ENCODE measurements around the gene VSTM4.

The VSTM4 gene

DNA sequence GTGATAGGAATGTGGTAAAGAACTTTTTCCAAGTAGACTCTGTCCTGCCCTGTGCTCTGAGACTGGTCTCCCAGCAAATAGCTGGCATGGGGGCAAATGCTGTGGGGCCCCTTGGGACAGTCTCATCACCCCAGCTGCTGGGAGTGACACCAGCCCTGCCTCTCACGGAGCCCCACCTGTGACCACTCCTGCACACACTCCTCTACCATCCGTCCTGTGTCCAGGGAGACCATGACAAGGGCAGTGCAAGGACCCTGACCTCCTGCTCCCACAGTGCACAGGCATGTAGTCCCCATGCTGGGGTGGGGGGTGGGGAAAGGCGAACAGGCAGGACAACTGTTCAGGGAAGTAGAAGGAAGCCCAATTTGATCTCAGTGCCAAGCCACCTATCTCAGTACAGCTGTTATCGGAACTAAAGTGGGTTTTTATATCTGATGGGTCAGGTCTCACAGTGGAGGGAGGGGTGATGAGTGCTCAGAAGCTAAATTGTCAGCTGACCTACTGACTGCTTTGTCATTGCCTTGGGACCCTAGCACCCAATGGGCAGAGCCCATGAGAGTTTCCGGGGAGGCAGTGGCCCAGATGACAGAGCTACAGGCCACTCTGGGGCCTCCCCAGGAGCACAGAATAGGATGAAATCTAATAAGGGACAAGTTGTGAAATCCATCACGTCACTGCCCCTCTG lies 24.5 kb downstream of the VSTM4 start:
- DNase-seq: no peak

DNA sequence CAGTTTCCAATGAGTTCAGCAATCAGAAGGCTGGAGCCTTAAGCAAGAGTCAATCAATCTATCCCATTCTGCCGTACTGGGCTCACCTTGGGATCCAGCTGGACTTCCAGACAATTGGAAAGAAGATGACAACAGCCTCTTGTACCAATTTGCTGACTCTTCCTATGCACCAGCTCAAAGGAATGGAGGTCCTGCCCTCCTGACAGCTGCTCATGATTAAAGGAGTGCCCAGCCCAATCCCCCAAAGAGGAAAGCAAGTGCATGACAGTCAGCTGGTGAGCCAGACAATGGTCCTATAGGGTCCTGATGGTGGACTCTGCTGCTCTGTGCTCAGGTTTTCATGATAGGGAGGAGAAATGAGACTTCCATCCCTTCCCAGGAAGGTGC lies 25.1 kb downstream of the VSTM4 start:
- no peak for DNase-seq

DNA sequence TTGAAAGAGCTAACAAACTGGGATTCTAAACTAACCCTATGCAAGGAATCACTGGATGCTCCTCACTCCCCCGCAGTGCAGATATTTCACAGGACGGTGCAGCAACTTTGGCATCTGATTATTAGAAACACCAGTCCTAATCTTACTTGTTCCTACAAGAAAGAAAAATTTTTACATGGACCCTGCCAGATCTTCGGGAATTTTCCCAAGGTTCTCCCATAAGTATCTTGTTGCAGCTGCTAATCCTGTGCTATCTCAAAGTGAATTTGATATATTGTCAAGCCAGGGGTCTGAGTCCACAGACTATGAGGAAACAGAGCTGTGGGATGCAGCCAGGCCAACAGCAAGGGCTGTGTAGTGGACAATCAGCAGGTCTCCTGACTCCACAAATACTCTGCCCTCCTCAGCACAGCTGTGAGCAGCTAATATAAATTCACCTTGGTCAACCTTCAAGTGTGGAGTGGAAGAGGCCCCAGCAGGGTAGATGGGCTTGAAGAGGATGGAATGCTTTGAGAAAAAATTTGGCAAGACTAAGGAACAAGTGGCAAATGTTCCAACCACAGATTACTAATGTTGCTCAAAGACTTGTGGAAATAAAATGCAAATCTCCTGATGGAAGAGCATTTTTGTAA lies 25.6 kb downstream of the VSTM4 start:
- DNase-seq: no peak

DNA sequence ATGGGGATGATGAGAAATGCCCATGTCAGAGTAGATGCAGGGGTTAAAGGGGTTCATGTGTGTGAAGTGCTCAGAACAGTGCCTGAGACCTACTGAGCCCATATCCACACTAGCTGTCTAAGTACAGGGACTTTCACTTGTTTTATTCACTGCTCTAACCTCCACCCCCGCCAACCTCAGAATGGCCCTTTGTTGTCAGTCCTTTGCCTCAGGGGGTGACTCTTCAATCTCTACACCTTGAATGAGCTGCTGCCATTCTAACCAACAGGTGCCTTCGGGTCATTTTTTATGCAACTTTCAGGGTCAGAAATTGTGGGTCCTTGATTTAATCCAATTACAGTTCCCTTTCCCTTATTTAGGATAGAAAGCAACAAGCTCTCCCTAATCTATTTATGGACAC lies 26.2 kb downstream of the VSTM4 start:
- DNase-seq: no peak

DNA sequence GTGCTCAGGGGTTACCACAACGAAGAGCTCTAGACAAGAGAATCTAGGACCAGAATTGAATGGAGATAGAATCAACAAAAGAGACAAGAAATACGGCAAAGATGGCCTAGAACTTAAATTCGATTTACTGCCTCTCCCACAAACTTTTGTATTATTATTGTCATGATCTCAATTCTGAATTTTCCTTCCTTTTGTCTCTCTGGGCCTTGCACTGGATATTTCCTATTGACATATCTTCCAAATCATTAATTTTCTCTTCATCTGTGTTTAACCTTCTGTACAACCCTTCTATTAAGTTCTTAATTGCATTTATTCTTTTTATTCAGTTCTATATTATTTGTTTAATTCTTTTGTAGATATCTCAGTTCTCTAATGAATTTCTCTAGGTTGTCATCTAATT lies 28.4 kb downstream of the VSTM4 start:
- DNase-seq: no peak

DNA sequence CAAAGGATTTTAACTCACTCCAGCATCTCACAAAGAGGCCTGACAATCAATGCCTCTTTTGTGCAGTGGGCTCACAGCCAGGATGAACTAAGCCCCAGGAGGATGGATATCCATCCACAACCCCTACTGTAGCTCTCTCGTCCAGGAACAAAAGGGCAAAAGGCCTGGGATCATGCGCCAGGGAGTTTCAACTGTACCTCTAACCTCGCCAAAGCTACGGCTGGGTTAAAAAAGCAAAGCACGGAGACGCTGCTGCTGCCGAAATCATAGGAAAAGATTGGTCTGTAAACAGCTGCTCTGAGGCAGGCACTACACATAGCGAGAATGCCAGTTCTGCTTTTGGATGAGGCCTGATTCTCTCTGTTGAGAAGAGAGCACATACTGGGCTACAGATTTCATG lies 32.1 kb downstream of the VSTM4 start:
- no peak for DNase-seq

DNA sequence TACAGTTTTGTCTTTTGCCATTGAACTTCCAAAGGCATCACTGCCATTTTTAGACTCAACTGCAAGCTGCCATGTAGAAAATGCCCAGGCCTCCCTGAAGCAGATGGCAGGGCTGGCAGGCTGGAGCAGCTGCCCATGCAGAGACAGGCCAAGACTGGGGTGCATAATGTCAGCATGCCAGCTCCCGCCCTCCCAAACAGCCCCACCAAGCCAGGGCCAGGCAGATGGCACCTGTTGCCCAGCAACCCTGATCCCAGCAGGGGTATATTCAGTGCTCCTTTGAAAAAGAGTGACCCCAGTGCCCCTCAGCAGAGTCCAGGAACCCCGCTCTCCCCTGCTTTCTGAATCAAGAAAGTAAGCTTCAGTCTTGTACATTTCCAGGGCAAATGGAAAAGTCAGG lies 32.6 kb downstream of the VSTM4 start:
- DNase-seq: no peak

DNA sequence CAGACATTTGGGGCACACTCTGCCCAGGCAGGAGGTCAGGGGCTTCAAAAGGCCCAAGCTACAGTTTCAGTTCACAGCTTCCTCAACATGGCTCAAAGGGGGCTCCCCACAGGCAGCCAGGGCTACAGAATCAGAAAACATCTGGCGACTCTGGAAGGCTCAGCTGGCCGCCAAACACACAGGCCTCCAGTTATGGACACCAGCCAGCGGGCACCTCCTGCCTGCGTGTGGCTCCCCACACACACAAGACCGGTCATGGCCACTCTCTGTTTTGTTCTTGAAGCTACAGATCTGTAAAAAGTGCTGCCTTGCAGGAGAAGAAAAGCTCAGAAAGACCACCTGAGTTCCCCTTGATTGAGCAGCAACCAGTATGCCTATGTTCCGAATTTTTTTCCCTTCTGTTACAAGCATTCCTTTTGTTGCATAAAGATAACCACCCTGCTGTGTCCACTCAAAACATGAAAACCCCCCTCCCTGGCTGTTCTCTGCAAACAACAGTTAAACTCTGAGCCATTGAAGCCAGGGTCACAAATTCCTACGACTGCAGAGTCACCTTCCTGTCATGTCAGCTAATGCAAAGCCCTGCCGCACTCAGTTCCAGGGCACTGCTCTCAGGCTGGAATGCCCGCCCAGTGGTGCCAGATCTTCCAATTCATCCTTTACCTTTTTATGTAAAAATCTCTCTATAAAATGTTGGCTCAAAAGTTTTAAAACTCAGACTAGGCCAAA lies 33.6 kb downstream of the VSTM4 start:
- no peak for DNase-seq

DNA sequence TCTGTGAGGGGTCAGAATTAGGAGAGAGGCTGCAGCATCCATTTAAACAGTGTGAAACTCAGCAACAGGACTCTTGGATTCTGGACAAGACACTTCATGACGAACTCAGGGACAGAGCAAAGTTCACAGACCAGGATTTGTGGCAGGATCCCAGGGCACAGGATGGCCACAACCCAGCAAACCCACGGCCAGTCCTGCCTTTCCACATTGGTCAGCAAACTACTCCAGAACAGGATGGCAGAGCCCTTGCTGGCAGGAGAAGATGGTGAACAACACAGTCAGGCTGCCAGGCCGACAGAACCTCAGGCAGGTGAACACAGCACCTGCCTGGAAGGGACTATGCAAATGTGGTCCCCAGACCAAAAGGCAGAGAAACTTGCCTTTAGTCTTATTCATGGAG lies 34.4 kb downstream of the VSTM4 start:
- no peak for DNase-seq

DNA sequence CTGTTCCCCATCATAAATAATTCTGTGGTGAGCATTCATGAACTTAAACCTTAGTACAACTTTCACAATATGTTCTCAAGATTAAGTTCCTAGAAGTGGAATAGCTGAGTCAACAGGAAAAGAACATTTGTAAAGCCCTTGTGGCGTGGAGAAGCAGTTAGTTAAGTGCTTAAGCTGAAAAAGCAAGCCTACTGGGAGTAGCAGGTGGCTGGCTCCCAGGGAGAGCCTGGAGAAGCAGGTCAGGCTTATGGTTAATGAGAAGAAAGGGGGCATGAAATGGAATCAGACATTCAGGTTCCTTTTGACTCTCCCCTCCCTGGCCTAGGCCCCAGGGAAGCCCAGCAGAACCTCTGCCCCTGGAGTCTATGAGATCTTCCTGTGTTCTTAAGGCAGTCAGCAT lies 35.3 kb downstream of the VSTM4 start:
- no peak for DNase-seq

DNA sequence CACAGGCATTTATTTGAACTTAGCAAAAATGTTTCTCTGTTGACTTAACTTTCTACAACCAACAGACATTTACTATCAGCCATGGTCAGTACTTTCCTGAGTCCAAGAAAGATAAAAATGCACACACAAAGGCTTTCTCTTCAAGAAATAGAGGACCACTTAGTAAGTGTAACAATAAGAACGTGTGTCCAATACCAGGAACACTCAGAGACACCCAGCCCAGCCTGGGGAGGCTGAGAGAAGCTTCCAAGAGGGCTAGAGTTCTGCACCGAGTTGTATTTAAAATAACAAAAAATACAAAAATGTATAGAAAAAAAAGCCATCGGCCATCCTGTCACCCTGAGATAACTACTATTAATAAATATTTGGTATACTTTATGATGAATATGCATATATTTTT lies 35.8 kb downstream of the VSTM4 start:
- DNase-seq: no peak

DNA sequence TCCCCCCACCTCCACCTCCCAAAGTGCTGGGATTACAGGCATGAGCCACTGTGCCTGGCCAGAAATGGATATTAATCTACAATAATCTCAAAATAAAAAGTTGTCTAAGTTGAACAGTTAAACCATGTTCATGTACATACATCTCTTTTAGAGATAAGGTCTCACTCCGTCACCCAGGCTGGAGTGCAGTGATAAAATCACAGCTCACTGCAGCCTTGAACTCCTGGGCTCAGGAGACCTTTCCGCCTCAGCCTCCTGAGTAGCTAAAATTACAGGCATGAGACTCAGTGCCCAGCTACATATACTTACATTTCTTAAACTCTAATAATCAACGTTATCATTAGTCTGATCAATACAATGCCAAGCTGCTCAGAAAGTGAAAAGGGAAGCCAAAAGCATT lies 36.2 kb downstream of the VSTM4 start:
- DNase-seq: no peak

DNA sequence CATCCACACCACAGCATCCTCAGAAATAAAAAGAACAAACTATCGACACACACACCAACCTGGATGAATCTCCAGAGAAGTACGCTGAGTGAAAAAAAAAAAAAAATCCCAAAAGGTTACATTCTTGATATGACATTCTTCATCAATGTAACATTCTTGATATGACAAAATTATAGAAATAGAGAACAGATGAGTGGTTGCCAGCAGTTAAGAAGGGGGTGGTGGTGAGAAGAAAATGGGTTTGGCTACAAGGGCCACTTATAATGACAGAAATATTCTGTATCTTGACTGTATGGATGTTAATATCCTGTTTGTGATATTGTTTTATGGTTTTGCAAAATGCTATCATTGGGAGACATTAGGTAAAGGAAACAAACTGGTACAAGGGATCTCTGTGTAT lies 36.9 kb downstream of the VSTM4 start:
- no peak for DNase-seq

DNA sequence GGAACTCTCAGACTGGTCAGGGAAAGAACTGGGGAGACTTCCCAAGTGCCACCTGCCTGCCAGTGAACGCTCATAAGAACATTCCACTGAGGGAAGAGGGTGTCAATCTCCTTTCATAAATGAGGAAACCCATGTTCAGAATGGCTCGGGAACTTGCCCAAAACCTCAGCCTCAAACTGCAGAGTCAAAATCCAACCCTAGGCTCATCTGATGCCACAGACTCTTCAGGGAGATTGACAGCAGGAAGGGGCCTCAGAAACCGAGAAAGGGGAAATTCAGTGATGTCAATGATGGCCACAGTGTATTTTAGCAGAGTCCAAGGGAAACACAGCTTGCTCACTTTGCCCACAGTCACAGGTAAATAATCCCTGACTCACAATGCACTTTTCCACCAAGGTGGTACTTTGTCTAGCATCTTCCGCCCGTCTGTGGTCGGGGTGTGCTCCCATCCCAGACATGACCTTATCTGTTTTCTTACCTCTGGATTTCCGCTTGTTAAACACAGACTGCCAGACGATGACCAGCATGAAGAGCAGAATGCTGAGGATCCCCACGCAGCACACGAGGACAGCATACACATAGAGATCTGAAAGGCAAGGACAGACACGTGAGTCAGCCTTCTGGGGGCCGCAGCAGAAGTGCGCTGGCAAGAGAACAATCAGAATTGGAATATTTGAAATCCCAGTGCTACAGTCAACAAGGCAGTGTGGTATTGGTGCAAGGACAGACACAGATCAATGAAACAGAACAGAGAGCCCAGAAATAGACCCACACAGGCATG lies 38.4 kb downstream of the VSTM4 start:
- no peak for DNase-seq

DNA sequence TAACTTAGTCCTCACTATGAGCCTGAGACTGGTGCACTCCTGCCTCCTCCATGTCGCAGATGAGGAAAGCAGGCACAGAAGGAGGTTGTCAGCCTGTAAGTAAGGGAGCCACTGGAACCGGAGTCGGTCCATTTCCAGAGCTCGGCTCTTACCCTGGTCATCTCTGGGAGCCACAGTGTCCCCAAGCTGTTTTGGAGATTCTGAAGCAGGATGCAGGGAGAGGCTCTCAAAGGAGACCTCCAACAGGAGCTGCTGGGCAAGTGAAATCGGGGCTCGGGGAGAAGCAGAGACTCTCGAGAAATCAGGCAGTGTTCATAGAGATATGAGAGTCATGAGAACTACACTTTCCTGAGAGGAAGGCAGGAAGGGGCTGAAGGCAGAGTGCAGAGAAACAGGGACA lies 39.0 kb downstream of the VSTM4 start:
- DNase-seq: no peak

DNA sequence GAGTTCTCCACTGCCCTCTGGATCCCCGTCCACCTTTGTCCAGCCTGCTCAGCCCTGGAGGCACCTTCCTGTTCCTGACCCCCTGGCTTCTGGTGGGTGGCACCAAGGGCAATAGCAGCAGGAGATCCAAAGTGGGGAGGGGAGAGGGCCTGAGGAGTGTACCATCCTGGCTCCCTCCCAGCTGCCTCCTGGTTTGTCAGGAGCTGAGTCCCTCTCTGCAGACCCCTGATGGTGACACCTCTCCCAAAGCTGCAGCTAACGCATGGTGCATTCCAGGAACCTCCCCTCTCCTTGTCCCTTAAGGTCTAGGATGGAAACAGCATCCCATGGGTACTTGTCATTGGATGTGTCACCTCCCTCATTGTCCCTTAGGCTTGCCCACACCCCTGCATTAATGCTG lies 39.6 kb downstream of the VSTM4 start:
- no peak for DNase-seq

DNA sequence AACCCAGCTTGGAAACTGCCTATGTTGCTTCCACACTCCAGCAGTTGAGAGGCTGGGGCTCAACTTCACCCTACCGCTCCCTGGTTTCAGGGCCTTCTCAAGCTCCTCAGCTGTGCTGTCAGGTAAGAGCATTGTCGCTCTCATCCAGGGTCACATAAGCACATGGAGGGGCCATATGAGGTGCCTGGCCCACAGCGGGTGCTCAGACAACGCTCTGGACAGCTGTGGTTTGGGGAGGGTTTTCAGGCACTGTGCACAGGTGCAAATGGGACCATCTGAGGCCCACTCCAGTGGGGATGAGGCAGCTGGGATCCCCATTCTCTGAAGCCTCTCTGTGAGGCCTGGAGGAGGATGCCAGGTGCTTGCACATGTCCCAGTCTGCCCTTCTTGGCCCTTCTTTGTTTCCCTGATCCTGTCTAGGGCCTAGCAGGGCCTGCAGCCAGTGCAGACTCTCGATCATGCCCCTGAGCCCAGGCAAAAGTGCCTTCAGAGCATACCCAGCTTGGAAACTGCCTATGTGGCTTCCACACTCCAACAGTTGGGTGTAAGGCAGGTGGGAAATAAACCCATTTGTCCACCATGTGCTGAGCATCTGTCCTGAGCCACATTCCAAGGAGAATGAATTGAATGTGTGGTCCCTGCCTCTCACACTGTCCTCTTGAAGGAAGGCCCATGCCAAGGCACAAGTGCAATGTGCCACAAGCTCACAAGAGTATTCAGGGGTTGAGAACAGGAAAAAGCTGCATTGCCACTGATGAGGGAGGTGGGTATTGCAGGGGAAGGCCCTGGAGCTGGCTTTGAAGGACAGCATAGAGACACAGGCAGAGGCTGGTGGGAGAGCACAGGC lies 40.3 kb downstream of the VSTM4 start:
- DNase-seq: no peak

DNA sequence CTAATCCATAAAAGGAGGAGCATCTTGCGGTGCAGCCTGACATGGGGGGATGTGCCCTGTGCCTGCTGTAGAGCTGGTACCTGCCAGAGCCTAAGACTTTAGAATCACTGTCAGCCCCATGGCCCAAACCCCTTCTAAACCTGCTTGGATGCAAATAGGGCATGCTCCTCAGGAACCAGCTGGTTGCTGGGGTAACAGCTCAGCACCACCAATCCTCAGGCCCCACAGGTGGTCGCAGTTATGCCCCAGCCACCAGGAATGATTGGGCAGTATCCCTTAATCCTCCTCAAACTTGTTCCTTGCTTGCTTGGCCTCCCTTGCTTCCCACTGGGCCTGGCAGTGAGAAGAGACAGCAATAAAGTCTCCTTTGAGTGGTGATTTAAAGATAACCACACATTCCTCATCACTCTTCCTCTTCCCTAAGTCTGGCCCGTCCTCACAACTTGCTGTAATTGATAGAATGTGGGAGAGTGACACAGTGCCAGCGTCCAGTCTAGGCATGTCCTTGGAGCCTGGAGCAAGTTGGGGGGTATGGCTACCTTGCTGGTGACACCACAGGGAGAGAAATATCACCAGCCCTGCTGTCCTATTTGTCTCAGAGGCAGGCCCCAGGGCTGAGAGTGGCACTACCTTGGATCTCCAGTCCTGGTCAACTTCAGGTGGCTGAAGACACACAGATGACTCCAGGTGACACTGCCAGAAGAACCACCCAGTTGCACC lies 43.0 kb downstream of the VSTM4 start:
- no peak for DNase-seq

DNA sequence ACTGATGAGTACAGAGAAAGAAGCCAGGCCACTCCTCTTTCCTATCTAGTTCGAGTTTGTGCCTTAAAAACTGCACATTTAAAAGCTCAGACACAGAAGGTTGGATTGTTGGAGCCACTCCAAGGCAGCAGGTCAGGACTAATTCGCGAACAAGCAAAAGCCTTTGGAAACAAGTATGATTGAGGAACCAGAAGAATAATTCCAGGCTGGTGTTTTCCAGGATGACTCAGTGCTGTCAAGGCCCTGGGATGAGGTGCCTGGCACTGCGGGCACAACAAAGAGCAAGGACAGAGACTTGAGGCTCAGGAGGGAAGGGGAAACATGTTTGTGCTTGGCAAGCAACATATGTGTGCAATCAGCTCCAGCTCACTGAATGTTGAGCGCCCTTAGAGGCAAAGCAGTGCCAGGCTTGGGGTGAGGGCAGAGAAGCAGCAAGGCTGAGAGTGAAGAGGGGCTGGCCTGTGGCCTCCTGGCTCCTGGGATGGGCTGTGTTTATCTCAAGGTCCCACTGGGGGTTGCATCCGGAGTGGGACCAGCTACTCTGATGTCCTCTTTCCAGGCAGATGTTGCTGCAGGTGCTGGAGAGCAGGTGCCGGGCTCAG lies 44.1 kb downstream of the VSTM4 start:
- no peak for DNase-seq

DNA sequence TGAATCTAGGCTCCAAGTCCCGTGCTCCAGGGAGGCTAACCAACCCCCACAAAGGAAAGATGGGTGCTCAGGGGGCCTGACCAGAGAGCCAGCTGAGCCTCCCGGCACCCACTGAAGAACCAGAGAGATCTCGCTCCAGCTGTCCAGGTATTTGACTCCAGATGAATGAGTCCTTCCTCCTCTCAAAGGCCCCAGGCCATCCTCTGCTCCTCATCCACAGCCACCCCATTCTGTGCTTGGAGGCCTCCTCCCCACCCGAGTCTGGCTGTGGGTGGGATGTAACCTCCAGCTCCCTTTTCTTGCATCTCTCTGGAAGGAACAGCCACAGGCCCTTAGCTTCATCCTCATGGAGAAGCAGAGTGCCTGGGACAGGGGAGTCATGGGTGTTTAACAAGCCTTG lies 44.6 kb downstream of the VSTM4 start:
- DNase-seq: no peak

DNA sequence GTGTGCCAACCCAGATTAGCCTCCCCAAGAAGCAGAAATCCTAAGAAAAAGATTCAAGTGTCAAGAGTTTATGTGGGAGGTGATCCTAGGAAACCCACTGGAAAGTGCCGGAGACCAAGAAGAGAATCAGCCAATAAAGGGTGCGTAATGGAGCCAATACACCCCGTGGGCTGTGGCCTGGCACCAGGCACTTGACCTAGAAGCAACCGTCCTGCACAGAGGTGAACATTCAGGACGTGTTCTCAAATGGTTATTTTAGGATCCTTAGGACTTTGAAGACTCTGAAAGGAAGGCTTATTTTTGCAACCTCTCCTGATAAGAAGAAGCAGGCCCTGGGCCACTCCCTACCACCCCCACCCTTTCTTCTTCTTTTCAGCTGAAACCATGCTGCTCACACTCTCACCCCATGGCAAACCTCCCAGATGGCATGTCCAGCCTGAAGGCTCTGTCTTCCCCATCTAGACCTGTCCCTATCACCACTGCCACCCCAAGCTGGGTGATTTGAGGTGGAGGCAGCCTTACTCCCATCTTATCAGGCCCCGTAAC lies 46.6 kb downstream of the VSTM4 start:
- DNase-seq: no peak
